ENCODE measurements around the gene KLHL29.

DNA sequence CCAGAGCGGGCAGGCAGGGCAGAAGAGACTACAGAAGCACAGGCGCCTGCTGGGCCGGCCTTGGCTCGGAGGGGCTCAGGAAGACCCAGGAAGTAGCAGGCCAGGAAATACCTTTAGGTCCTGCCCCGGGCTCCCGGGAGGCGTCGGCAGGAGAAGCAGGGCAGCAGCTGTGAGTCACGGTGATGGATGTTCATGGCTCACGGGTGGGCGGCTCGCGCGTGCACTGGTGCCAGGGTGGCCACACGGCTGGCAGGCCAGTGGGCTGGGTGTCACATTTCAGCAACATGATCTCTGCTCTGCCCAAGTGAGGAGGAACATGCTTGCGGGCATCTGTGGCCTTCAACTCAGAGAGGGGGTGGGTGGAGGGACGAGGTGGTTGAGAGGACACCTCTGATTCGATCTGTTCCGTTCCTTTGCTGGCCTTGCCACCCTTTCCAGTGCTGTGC is 139.3 kb downstream of the KLHL29 start:
- TF ChIP-seq, protein P1, sequence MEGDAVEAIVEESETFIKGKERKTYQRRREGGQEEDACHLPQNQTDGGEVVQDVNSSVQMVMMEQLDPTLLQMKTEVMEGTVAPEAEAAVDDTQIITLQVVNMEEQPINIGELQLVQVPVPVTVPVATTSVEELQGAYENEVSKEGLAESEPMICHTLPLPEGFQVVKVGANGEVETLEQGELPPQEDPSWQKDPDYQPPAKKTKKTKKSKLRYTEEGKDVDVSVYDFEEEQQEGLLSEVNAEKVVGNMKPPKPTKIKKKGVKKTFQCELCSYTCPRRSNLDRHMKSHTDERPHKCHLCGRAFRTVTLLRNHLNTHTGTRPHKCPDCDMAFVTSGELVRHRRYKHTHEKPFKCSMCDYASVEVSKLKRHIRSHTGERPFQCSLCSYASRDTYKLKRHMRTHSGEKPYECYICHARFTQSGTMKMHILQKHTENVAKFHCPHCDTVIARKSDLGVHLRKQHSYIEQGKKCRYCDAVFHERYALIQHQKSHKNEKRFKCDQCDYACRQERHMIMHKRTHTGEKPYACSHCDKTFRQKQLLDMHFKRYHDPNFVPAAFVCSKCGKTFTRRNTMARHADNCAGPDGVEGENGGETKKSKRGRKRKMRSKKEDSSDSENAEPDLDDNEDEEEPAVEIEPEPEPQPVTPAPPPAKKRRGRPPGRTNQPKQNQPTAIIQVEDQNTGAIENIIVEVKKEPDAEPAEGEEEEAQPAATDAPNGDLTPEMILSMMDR (IDR thresholded peaks at IDR 0.05; ENCODE audit: poor library complexity): no peak
- TF ChIP-seq EZH2 (IDR thresholded peaks at IDR 0.05; ENCODE audit: borderline replicate concordance): no peak
- TF ChIP-seq EZH2phosphoT487 (IDR thresholded peaks at IDR 0.05; ENCODE audit: low read depth, severe bottlenecking, unreplicated experiment): no peak

Measured in hepatocyte (in vitro differentiated cells).